HG03103 (cell line): ENCODE measurements around the gene SLC10A7.

ENCODE experiments used
- ATAC-seq: cut with Tn5 transposase; IDR thresholded peaks from one replicate; pipeline ENCODE4 v1.9.1; 2021; ENCODE audit warnings: low read depth; ENCODE audit not compliant: unreplicated experiment

SLC10A7 gene

DNA sequence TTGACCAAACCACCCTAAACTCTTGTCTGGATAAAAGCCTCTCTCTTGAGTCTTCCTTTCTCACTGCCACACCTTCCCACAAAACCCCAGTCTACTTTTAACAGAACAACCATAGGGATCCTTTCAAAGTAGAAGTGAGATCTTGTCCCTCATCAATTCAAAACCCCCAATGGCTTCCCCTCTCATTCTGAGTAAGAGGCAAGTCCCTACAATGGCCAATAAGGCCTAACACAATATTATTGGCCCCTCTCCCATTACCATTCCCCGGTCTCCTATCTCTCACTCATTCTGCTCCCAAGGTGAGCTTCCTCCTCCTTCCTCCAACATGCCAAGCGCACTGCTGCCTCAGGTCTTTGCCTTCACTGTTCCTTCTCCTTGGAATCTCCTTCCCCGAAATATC is 250.3 kb downstream of the SLC10A7 start:
- no peak for ATAC-seq

- ATAC-seq, result peak; percentile 43
Measured at GRCh38 chr4:146269228-146269653, 252.5 kb downstream of the SLC10A7 start.

- no peak for ATAC-seq
Measured at GRCh38 chr4:146267826-146268225, 253.9 kb downstream of the SLC10A7 start.

DNA sequence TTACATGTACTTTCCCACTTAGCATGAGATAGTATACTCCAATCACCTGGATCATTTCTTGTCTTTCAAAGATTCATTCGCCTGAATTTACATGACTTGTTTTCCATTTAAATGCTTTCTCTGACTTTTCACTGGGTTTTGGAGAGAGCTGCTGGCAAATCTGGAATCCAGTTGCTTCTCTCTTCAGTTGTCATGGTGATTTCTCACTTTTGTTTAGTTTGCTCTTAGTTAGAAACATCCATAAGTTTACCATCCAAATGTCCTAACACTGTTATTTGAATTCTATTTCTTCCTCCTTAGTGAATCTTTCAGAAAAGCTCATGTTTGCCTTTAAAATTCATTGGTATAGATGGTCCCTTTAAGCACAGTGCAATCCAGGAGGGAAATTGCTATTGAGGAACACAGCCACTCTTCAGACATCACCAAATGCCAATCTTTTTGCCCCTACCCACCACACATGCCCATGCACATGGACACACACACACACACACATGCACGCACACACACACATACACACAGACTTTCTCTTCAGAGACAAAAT is 255.7 kb downstream of the SLC10A7 start:
- no peak for ATAC-seq

- ATAC-seq, result no peak
Measured at GRCh38 chr4:146263793-146264192, 257.9 kb downstream of the SLC10A7 start.

GRCh38 chr4:146261041-146261440 is 260.7 kb downstream of the SLC10A7 start:
- ATAC-seq, result no peak

DNA sequence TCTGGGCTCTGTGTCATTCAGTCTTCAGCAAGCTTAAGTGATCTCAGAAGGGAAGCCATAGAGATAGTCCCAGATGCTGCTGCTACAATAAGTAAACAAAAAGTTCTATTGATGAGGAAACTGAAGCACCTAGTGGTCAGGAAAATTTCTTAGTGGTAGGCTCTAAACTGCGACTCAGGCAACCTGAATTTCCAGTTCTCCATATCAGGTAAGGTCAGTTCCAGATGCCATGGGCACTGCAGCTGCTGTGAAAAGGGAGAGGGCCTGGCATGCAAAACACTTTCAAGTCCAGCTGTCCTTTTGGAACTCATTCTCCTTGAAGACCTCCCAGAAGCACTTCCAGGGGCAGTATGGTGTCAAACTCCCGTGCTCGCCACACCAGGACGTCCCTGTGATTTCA is 261.2 kb downstream of the SLC10A7 start:
- no peak for ATAC-seq

DNA sequence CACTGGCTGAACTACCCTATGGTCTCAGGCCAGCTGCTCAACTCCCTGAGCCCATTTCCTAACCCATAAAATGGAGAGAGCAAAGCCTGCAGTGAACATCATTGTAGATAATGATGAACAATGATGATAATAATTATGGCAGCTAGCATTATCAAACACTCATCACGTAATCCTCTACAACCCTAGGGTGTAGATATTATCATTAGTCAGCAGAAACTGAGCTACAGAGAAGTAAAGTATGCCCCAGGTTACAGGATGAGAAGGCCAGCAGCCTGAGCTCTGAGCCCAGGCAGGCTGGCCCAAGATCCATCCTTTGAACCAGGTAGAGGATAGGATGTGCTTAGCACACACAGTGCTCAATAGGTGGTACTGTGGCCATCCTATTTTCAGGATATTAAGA is 264.2 kb downstream of the SLC10A7 start:
- no peak for ATAC-seq

GRCh38 chr4:146256328-146256727 is 265.4 kb downstream of the SLC10A7 start:
- no peak for ATAC-seq

DNA sequence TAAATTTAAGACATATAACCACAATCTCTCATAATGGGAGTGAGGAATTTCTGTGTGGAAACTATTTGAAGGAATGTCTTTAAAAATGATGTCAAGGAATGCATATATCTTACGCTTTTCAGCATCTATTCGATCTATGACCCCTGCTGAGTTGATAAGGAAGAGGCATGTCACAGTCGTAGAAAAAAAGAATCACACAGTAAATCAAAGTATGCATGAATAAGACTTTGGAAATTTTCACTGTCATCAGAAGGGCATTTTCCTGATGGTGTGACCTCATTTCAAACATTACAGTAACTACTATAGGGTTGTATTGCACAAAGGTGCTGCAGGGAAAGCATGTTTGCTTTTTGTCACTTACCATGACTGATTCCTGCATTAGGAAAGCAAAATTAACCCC is 265.9 kb downstream of the SLC10A7 start:
- ATAC-seq, result no peak

DNA sequence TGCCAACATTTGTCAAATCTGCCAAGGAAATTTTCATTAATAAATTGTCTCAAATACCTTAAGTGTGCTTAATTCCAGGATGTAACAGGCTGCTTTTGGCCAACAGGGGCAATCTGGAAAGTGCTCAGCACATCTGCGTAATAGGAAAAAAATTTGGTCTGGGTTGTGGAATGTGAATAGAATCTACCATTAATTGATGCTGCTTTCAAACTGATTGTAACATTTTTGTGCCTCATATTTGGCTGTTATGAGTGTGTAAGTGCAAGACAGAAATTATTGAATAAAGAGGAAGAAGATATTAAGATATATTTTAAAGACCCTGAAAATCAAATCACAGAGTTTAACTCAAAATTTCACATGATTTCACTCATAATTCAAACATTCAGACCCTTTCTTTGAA is 266.3 kb downstream of the SLC10A7 start:
- ATAC-seq, result no peak

GRCh38 chr4:146252969-146253611 is 268.6 kb downstream of the SLC10A7 start:
- ATAC-seq, result no peak

GRCh38 chr4:146247356-146247755 is 274.4 kb downstream of the SLC10A7 start:
- ATAC-seq, result no peak

DNA sequence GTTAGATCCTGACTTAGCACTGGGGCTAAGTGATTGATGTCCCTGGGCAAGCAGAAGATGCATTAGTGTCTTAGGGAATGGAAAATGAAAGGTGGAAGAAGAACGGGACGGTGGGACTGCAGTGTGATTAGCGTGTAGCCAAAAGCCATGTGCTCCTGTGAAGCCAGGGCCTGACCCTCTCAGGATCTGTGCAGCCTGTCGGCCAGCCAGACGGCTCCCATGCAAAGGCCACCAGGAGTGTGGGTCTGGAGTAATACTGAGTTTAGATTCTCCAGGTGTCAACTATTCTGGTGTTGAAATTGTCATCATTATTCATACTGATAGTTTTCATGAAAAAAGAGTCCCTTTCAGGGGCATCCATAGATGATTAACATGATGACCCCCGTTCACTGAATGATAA is 275.4 kb downstream of the SLC10A7 start:
- ATAC-seq, result no peak

DNA sequence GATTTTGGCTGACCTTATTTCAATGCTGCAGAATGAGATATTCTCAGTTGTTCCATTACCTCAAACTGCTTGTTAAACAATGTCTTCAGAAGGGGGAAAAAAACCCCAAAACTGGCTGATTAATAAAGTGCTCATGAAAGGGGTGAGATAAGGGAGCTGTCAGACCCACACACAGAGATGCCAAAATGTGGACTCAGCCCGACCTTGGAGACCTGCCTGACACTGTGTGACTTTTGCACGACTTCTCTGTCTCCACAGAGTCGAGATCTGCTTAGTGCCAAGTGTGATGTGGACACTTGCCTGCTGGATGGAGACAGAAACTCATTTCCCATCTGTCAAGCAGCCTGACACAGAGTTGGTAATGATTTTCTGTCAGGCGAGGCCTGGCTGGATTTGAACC is 275.9 kb downstream of the SLC10A7 start:
- no peak for ATAC-seq

GRCh38 chr4:146245246-146245645 is 276.5 kb downstream of the SLC10A7 start:
- no peak for ATAC-seq

DNA sequence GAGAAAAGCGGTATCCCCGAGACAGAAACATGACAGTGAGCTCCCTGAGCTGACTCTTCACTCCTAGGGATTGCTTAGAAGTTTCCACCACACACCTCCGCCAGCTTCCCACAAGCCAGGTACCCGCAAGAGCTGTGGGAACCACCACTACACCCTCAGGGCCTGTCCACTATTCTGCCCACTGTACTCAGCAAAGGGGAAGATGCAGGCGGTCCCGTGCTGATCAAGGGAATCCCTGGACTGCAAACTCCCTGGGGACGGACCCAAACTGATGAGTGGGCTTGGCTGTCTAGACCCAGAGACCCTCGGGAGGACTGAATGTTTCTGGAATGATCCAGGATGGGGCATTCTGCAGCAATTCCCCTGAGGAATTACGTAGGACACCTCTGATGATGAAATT is 277.2 kb downstream of the SLC10A7 start:
- no peak for ATAC-seq

DNA sequence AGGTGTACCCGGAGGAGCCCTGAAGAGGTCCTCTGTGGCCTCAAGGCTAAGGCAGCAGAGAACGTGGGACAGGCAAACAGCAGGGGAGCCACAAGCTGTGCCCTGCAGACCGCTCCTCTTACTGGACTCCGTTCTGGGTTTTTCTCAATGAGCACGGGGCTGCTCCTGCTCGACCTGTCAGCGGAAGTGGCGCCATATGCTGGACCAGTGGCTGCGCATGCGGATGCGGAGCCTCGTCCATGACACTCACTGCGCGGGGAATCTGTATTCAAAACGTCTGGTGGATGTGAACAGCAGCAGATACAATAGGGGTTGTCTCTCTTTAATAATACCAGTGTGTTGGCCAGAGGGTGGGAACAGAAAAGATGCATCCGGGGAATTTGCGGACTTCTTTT is 277.9 kb downstream of the SLC10A7 start:
- no peak for ATAC-seq

- ATAC-seq, result peak; percentile 79
Measured at GRCh38 chr4:146243141-146243882, 278.4 kb downstream of the SLC10A7 start.

GRCh38 chr4:146238107-146238506 is 283.6 kb downstream of the SLC10A7 start:
- ATAC-seq, result no peak

DNA sequence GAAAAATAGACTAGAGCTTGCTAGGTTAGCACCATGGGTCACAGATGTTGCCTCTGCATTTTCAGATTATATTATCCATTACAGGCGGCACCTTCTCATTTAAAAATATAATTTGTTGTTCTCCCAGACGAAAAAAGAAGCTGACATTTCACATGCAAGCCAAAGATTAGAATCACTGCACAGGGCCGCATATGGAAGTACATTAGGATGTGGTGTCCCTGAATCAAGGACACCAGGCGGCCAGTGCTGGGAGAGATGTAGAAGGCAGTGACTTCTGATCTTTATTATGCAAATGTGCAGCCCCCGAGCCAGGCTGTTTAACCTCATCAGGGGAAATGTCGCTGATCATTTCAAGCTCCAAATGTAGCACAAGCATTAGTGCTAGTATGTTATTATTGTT is 284.6 kb downstream of the SLC10A7 start:
- no peak for ATAC-seq

GRCh38 chr4:146236216-146236615 is 285.5 kb downstream of the SLC10A7 start:
- no peak for ATAC-seq
